ENCODE data around the gene GUCY1B1.

- TF ChIP-seq CTCF (IDR thresholded peaks at IDR 0.05) (no peak), POLR2A (IDR thresholded peaks at IDR 0.05) (no peak)
These were observed 90.2 kb downstream of the GUCY1B1 start for GRCh38 chr4:155849042-155849441.

All from uterus (tissue), 2 donors.